Thoracic aorta (tissue), 2 donors: ENCODE data around the gene MACO1. TPM values are rescaled to one million over a fixed set of nuclear protein-coding genes. Genes with fewer than 3 reads are reported as not detected.
"Not testable (repeated sequence)": the region's sequence is repeated elsewhere in the genome, so short reads cannot be mapped to it uniquely, and the experiment has no call there.

Experiments used
- ATAC-seq: fragments of 150-250 bp; one replicate; pipeline ENCODE4 v1.8.0; 2017; ENCODE audit warnings: low read depth; ENCODE audit not compliant: insufficient number of reproducible peaks, low FRiP score
- DNase-seq: peaks from one replicate; pipeline ENCODE4 v3.0.0-alpha.2; 2020; ENCODE audit warnings: low spot score
- H3K27ac ChIP-seq, 2 donors: fragments of 200-600 bp; sonication (generic); 1 replicate in 1 of 2; 2 replicates in 1 of 2; pipeline ENCODE4 v1.5.1; 2016; ENCODE audit warnings: mild to moderate bottlenecking in 2 of 2, moderate library complexity in 2 of 2
- H3K27me3 ChIP-seq: fragments of 200-600 bp; sonication (generic); replicated peaks from 2 replicates; pipeline ENCODE4 v1.6.0; 2016; ENCODE audit warnings: mild to moderate bottlenecking; ENCODE audit not compliant: insufficient read depth
- H3K36me3 ChIP-seq: fragments of 200-600 bp; sonication (generic); one replicate; pipeline ENCODE4 v1.5.1; 2016
- H3K4me1 ChIP-seq, 2 donors: fragments of 200-600 bp; sonication (generic); 1 replicate in 1 of 2; 2 replicates in 1 of 2; pipeline versions ENCODE4 v1.5.1 to v1.6.0; 2016; ENCODE audit warnings: low read depth in 2 of 2, mild to moderate bottlenecking in 1 of 2; ENCODE audit not compliant: control insufficient read depth in 1 of 2
- H3K4me3 ChIP-seq: fragments of 200-600 bp; sonication (generic); 2 replicates; pipeline ENCODE4 v1.5.1; 2016; ENCODE audit warnings: mild to moderate bottlenecking
- H3K9me3 ChIP-seq: fragments of 200-600 bp; sonication (generic); 2 replicates; pipeline ENCODE4 v1.5.1; 2016
- CTCF ChIP-seq: fragments of 200-600 bp; sonication (generic); IDR thresholded peaks from one replicate; pipeline ENCODE4 v1.5.1; 2019; ENCODE audit warnings: antibody characterized with exemption
- total RNA-seq, 2 donors: library from RNA; depleted of rRNA; stranded (reverse); fragments of >200 nt; gene quantifications; one replicate each; pipeline versions ENCODE4 v1.1.0 to v1.2.3, GENCODE V29; 2016

Gene MACO1
- total RNA-seq = 10 to 100 TPM; 15.2 to 18.8 TPM

- no peak for TF ChIP-seq CTCF
- ATAC-seq = peak; percentile 99
- no peaks in the 10 kb centered on the region for H3K36me3 ChIP-seq
- peaks cover 14 to 34% of the 10 kb centered on the region in 2 donors for H3K4me1 ChIP-seq
- H3K9me3 ChIP-seq = no peaks in the 10 kb centered on the region
- peak within 1 kb of the TSS; percentile 88 to 95 for H3K27ac ChIP-seq
- no peaks in the 10 kb centered on the region for H3K27me3 ChIP-seq
- H3K4me3 ChIP-seq = peak within 1 kb of the TSS; percentile 87
- DNase-seq = peak; percentile 82
Observed at GRCh38 chr1:25430073-25430966, at the start of gene MACO1. TSS of gene MACO1 (plus strand) at chr1:25430897. CDS start at chr1:25431099, 202 bp downstream.

GRCh38 chr1:25382543-25382942 is 48.2 kb upstream of the MACO1 start:
- not testable (repeated sequence) for H3K9me3 ChIP-seq, H3K4me1 ChIP-seq, H3K4me3 ChIP-seq, DNase-seq, H3K27ac ChIP-seq, H3K36me3 ChIP-seq, ATAC-seq, H3K27me3 ChIP-seq

GRCh38 chr1:25383090-25383489 is 47.6 kb upstream of the MACO1 start:
- not testable (repeated sequence) for H3K36me3 ChIP-seq, H3K27me3 ChIP-seq, DNase-seq, ATAC-seq, H3K9me3 ChIP-seq, H3K27ac ChIP-seq, H3K4me1 ChIP-seq, H3K4me3 ChIP-seq

- H3K4me3 ChIP-seq, H3K27me3 ChIP-seq, H3K36me3 ChIP-seq, DNase-seq, H3K27ac ChIP-seq, H3K4me1 ChIP-seq, ATAC-seq, H3K9me3 ChIP-seq: not testable (repeated sequence)
Observed at GRCh38 chr1:25383875-25384274, 46.8 kb upstream of the MACO1 start.

GRCh38 chr1:25387096-25387495 is 43.6 kb upstream of the MACO1 start:
- H3K9me3 ChIP-seq, H3K36me3 ChIP-seq, H3K4me3 ChIP-seq, H3K27ac ChIP-seq, ATAC-seq, DNase-seq, H3K4me1 ChIP-seq, H3K27me3 ChIP-seq: not testable (repeated sequence)

GRCh38 chr1:25388691-25389090 is 42.0 kb upstream of the MACO1 start:
- H3K27me3 ChIP-seq, H3K27ac ChIP-seq: not testable (repeated sequence)

GRCh38 chr1:25389721-25390120 is 41.0 kb upstream of the MACO1 start:
- ATAC-seq = not testable (repeated sequence)

More at GRCh38 chr1:25388691-25389090, 42.0 kb upstream of the MACO1 start:
- not testable (repeated sequence) for ATAC-seq, H3K36me3 ChIP-seq, H3K9me3 ChIP-seq, H3K4me1 ChIP-seq, H3K4me3 ChIP-seq, DNase-seq

GRCh38 chr1:25392841-25393240 is 37.9 kb upstream of the MACO1 start:
- Histone ChIP-seq H3K4me3 (no peak overlapping the region), H3K4me1 (peaks cover 0 to 4% of the 10 kb centered on the region in 2 donors), H3K27ac (no peak overlapping the region), H3K9me3 (no peaks in the 10 kb centered on the region), H3K36me3 (no peaks in the 10 kb centered on the region), H3K27me3 (no peaks in the 10 kb centered on the region)
- ATAC-seq (no peak), DNase-seq (no peak)
- no peak for TF ChIP-seq CTCF

More at GRCh38 chr1:25389721-25390120, 41.0 kb upstream of the MACO1 start:
- not testable (repeated sequence) for H3K4me1 ChIP-seq, H3K36me3 ChIP-seq, H3K4me3 ChIP-seq, DNase-seq, H3K27me3 ChIP-seq, H3K9me3 ChIP-seq, H3K27ac ChIP-seq

GRCh38 chr1:25397549-25397948 is 33.1 kb upstream of the MACO1 start:
- not testable (repeated sequence) for H3K27ac ChIP-seq, H3K9me3 ChIP-seq, H3K4me1 ChIP-seq, H3K4me3 ChIP-seq, H3K36me3 ChIP-seq, H3K27me3 ChIP-seq, DNase-seq, ATAC-seq

- not testable (repeated sequence) for H3K9me3 ChIP-seq, H3K27ac ChIP-seq, ATAC-seq, H3K4me1 ChIP-seq, DNase-seq, H3K27me3 ChIP-seq, H3K36me3 ChIP-seq, H3K4me3 ChIP-seq
Observed at GRCh38 chr1:25398079-25398478, 32.6 kb upstream of the MACO1 start.
